PC-3 (cell line): ENCODE results near the gene KNTC1.

Experiments
- CTCF ChIP-seq: fragments of 300-600 bp; sonication (generic); conservative IDR thresholded peaks from 2 replicates; pipeline ENCODE4 v1.5.1; 2017; ENCODE audit warnings: antibody characterized with exemption, low read depth, mild to moderate bottlenecking, low read length
- EZH2 ChIP-seq: fragments of 300-600 bp; sonication (generic); IDR thresholded peaks from one replicate; pipeline ENCODE4 v1.6.1; 2017; ENCODE audit warnings: antibody characterized with exemption, mild to moderate bottlenecking, low read length; ENCODE audit not compliant: unreplicated experiment
- EZH2phosphoT487 ChIP-seq: fragments of 300-600 bp; sonication (generic); IDR thresholded peaks from 2 replicates; pipeline ENCODE4 v1.6.1; 2018; ENCODE audit warnings: mild to moderate bottlenecking, antibody characterized with exemption, low read length, borderline replicate concordance

- TF ChIP-seq CTCF (no peak), EZH2phosphoT487 (no peak), EZH2 (no peak)
Observed at GRCh38 chr12:122602456-122602855, 75.4 kb downstream of the KNTC1 start.
